H1 (cell line): Measurements from ENCODE around the gene SOCS7. TPM values are rescaled to one million over a fixed set of nuclear protein-coding genes. Genes with fewer than 3 reads are reported as not detected.
A peak's percentile ranks its signal among the peaks of the same experiment; 100 is the strongest.

Source experiments
- CTCF ChIA-PET: fragments of 300-600 bp; sonication (Branson Sonifier 250); formaldehyde crosslinking; loops from one replicate; lab custom pipeline; 2021; ENCODE audit not compliant: partially characterized antibody; lab: Charles Lee
- POLR2A ChIA-PET: fragments of 300-600 bp; sonication (Branson Sonifier 250); formaldehyde crosslinking; loops from one replicate; lab custom pipeline; 2021; ENCODE audit warnings: inconsistent platforms; ENCODE audit not compliant: partially characterized antibody; lab: Charles Lee
- DNase-seq, 2 experiments: peaks; one replicate each; pipeline versions ENCODE4 v3.0.0 to v3.0.0-alpha.2; 2010 to 2022; ENCODE audit warnings: low spot score in 2 of 2, low read depth in 1 of 2, mixed read lengths in 1 of 2
- FAIRE-seq: peaks from 2 replicates; lab custom pipeline; 2011; peaks lifted over from hg19 to GRCh38; lab: Jason Lieb, UNC
- H2AFZ ChIP-seq: 2 replicates; pipeline ENCODE4 v1.8.1; 2012; ENCODE audit warnings: low read length, inconsistent platforms
- H2AK5ac ChIP-seq: 2 replicates; pipeline ENCODE4 v1.6.1; 2013; ENCODE audit warnings: low read depth, low read length
- H2BK120ac ChIP-seq: replicated peaks from 2 replicates; pipeline ENCODE3; 2013; ENCODE audit warnings: low read depth, low read length, inconsistent platforms
- H2BK12ac ChIP-seq: 2 replicates; pipeline ENCODE4 v1.6.1; 2013; ENCODE audit warnings: low read depth, low read length
- H2BK15ac ChIP-seq: 2 replicates; pipeline ENCODE4 v1.6.1; 2013; ENCODE audit warnings: low read length
- H2BK20ac ChIP-seq: 2 replicates; pipeline ENCODE4 v1.6.1; 2013; ENCODE audit warnings: low read length
- H2BK5ac ChIP-seq: 2 replicates; pipeline ENCODE4 v1.6.1; 2013; ENCODE audit warnings: low read depth, low read length
- H3K14ac ChIP-seq: 2 replicates; pipeline ENCODE4 v1.6.1; 2013; ENCODE audit warnings: inconsistent platforms; ENCODE audit not compliant: insufficient read length
- H3K18ac ChIP-seq: 2 replicates; pipeline ENCODE4 v1.6.1; 2013; ENCODE audit warnings: low read length; ENCODE audit errors: extremely low read depth
- H3K23ac ChIP-seq: 2 replicates; pipeline ENCODE4 v1.6.1; 2013; ENCODE audit warnings: inconsistent platforms; ENCODE audit not compliant: insufficient read length
- H3K23me2 ChIP-seq: 2 replicates; pipeline ENCODE4 v1.6.1; 2013; ENCODE audit warnings: low read depth, low read length
- H3K27ac ChIP-seq: 2 replicates; pipeline ENCODE4 v1.6.1; 2011; ENCODE audit warnings: low read depth, low read length, inconsistent platforms
- H3K27me3 ChIP-seq, 4 experiments: replicated peaks in 1 of 4; 1 replicate in 1 of 4; 2 replicates in 3 of 4; pipeline versions ENCODE4 v1.6.1 to v1.8.1; 2011 to 2013; ENCODE audit warnings: low read length in 3 of 4, mild to moderate bottlenecking in 3 of 4, inconsistent platforms in 2 of 4, mixed read lengths in 2 of 4, moderate library complexity in 1 of 4; ENCODE audit not compliant: control insufficient read depth in 3 of 4, insufficient read depth in 3 of 4; ENCODE audit errors: extremely low read depth in 1 of 4
- H3K36me3 ChIP-seq, 4 experiments: 2 replicates each; pipeline versions ENCODE4 v1.6.1 to v1.8.1; 2011 to 2013; ENCODE audit warnings: mild to moderate bottlenecking in 4 of 4, low read length in 3 of 4, moderate library complexity in 2 of 4, control low read depth in 1 of 4, inconsistent platforms in 1 of 4; ENCODE audit not compliant: insufficient read depth in 4 of 4, control insufficient read depth in 2 of 4
- H3K4ac ChIP-seq: replicated peaks from 2 replicates; pipeline ENCODE3; 2013; ENCODE audit warnings: low read length, low read depth, mixed read lengths, inconsistent platforms; ENCODE audit not compliant: insufficient read length
- H3K4me1 ChIP-seq, 4 experiments: replicated peaks in 1 of 4; 1 replicate in 1 of 4; 2 replicates in 3 of 4; pipeline versions ENCODE4 v1.6.1 to v1.8.1; 2011 to 2013; ENCODE audit warnings: low read length in 3 of 4, inconsistent platforms in 2 of 4, mixed read lengths in 1 of 4; ENCODE audit not compliant: insufficient read depth in 4 of 4, control insufficient read depth in 3 of 4
- H3K4me2 ChIP-seq, 2 experiments: 2 replicates each; pipeline versions ENCODE4 v1.6.1 to v1.8.1; 2011 to 2013; ENCODE audit warnings: low read depth in 2 of 2, low read length in 2 of 2, control low read depth in 1 of 2, inconsistent platforms in 1 of 2, mild to moderate bottlenecking in 1 of 2; ENCODE audit not compliant: insufficient read depth in 1 of 2
- H3K4me3 ChIP-seq, 4 experiments: fragments of 200-600, 300-600 bp in 1 of 4; sonication (generic), shearing (Covaris generic), sonication (Bioruptor Twin) in 1 of 4; 2 replicates each; pipeline versions ENCODE4 v1.5.1 to v1.8.1; 2011 to 2016; ENCODE audit warnings: low read length in 4 of 4, low read depth in 3 of 4, control low read depth in 2 of 4, inconsistent platforms in 2 of 4, mild to moderate bottlenecking in 2 of 4, mixed read lengths in 1 of 4, moderate library complexity in 1 of 4; ENCODE audit not compliant: insufficient read depth in 2 of 4; ENCODE audit errors: extremely low read depth in 1 of 4
- H3K56ac ChIP-seq: replicated peaks from 2 replicates; pipeline ENCODE3; 2013; ENCODE audit warnings: low read depth, mild to moderate bottlenecking, mixed read lengths, low read length, inconsistent platforms; ENCODE audit not compliant: insufficient read length
- H3K79me1 ChIP-seq: 2 replicates; pipeline ENCODE4 v1.6.1; 2013; ENCODE audit warnings: low read depth, low read length, control low read depth
- H3K79me2 ChIP-seq, 2 experiments: 2 replicates each; pipeline versions ENCODE4 v1.6.1 to v1.8.1; 2012 to 2013; ENCODE audit warnings: low read length in 2 of 2, mild to moderate bottlenecking in 2 of 2, inconsistent platforms in 1 of 2; ENCODE audit not compliant: insufficient read depth in 2 of 2, control insufficient read depth in 1 of 2
- H3K9ac ChIP-seq, 4 experiments: replicated peaks in 1 of 4; 1 replicate in 1 of 4; 2 replicates in 3 of 4; pipeline versions ENCODE4 v1.6.1 to v1.8.1; 2011 to 2013; ENCODE audit warnings: low read depth in 3 of 4, low read length in 3 of 4, control low read depth in 2 of 4, mild to moderate bottlenecking in 2 of 4, moderate library complexity in 2 of 4, inconsistent platforms in 1 of 4; ENCODE audit errors: extremely low read depth in 1 of 4
- H3K9me3 ChIP-seq, 2 experiments: 2 replicates each; pipeline versions ENCODE4 v1.6.1 to v1.8.1; 2012 to 2013; ENCODE audit warnings: mild to moderate bottlenecking in 2 of 2, moderate library complexity in 2 of 2, control low read depth in 1 of 2, inconsistent platforms in 1 of 2, low read depth in 1 of 2, low read length in 1 of 2, mixed read lengths in 1 of 2; ENCODE audit not compliant: insufficient read depth in 2 of 2
- H4K20me1 ChIP-seq, 2 experiments: replicated peaks in 1 of 2; 2 replicates each; pipeline versions ENCODE3 to v1.8.1; 2011 to 2013; ENCODE audit warnings: inconsistent platforms in 2 of 2, low read length in 2 of 2, mild to moderate bottlenecking in 1 of 2; ENCODE audit not compliant: insufficient read depth in 2 of 2, control insufficient read depth in 1 of 2
- H4K5ac ChIP-seq: 2 replicates; pipeline ENCODE4 v1.6.1; 2013; ENCODE audit warnings: low read length, low read depth, mixed read lengths, inconsistent platforms; ENCODE audit not compliant: insufficient read length
- H4K8ac ChIP-seq: 2 replicates; pipeline ENCODE4 v1.8.0; 2013; ENCODE audit warnings: mild to moderate bottlenecking, moderate library complexity, low read length, inconsistent platforms; ENCODE audit not compliant: insufficient read depth; ENCODE audit errors: extremely low read depth
- H4K91ac ChIP-seq: replicated peaks from 2 replicates; pipeline ENCODE3; 2013; ENCODE audit warnings: low read length, mixed read lengths, inconsistent platforms; ENCODE audit not compliant: insufficient read length
- SAP30 ChIP-seq: fragments of 300-600 bp; sonication (generic); IDR thresholded peaks from 2 replicates; pipeline ENCODE4 v1.7.1; 2012; ENCODE audit warnings: low read length, moderate library complexity, mild to moderate bottlenecking, inconsistent platforms; ENCODE audit not compliant: insufficient read depth, insufficient replicate concordance
- TCF12 ChIP-seq: IDR thresholded peaks from 2 replicates; pipeline ENCODE4 v1.6.1; 2011; ENCODE audit warnings: low read depth, mild to moderate bottlenecking, low read length
- WGBS, 2 experiments: shearing (Covaris generic) in 1 of 2; methylation state at CpG; one replicate each; pipeline versions ENCODE4 v1.1.6 to v1.1.7; 2013 to 2015; ENCODE audit warnings: low lambda C conversion rate in 2 of 2, mixed read lengths in 2 of 2, inconsistent platforms in 1 of 2, low coverage in 1 of 2, missing lambda C conversion rate in 1 of 2; ENCODE audit not compliant: insufficient replicate concordance in 2 of 2, insufficient coverage in 1 of 2, insufficient read length in 1 of 2; ENCODE audit errors: extremely low coverage in 1 of 2, missing lambda C conversion rate in 1 of 2; 5-methylcytosine and 5-hydroxymethylcytosine counted together
- polyA plus RNA-seq, 7 experiments: library from polyadenylated mRNA; depleted of rRNA in 3 of 7; stranded (reverse) in 5 of 7; unstranded in 2 of 7; fragments of >200 nt in 5 of 7; fragments of 200-250 nt in 2 of 7; gene quantifications; 1 replicate in 5 of 7; 2 replicates in 1 of 7; 4 replicates in 1 of 7; pipeline versions ENCODE4 v1.2.1 to v1.2.3, GENCODE V29; 2011 to 2013; ENCODE audit warnings: missing spikeins in 2 of 7, mixed read lengths in 2 of 7
- total RNA-seq: library from RNA; stranded (reverse); fragmentation: NEBNext Ultra II Directional; extraction: Animal tissue kit (Norgen Biotek cat#: 25700); gene quantifications from 2 replicates; pipeline ENCODE4 v1.2.1, GENCODE V29; 2021

SOCS7 gene
- total and polyA plus RNA-seq, 2 of the 8 experiments (the other 6 are each of a cell fraction or from before 2014, with no cell fraction given) = 13.5 to 26.9 TPM

DNA sequence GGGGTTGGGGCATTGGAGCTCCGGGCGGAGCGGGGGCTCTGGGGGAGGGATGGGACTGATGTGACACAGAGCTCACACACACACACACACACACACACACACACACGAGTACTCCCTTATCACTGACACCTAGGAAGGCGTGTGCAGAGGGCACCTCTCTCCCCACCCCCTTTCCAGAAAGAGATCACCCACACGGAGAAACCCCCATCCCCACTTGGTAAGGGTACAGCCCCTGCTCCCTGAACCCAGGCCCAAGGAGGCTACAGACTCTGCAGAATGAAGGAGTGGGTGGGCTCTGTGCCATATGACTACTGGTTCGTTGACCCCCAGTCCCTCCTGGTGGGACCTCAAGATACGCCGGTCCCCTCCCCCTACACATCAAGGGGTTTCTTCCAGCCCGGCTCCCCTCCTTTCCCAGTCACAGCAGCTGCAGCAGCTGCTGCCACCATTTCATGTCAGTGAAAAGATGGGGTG, 67.9 kb downstream of the SOCS7 start:
- peak overlapping the region; percentile 84 to 97 for H3K4me2 ChIP-seq
- no peak overlapping the region for H2BK15ac ChIP-seq
- no peak overlapping the region; the same call in 1 of the 2 replicates for H2AK5ac ChIP-seq
- POLR2A ChIA-PET = interaction anchor here (0.8 to 6.6 kb wide), 8 partner anchors 10 to 90 kb away, joined by 3 to 61 read pairs (median 6); partner anchors contain the start of gene SOCS7
- peak overlapping the region; percentile 90; the same call in 1 of the 2 replicates for H2BK20ac ChIP-seq
- H2BK120ac ChIP-seq = no peak overlapping the region
- peaks cover 0 to 8% of the 10 kb centered on the region in 2 experiments; a peak in 1 of 4 replicates for H3K79me2 ChIP-seq
- no peak overlapping the region for H3K56ac ChIP-seq
- H4K20me1 ChIP-seq = no peaks in the 10 kb centered on the region
- peaks cover 15 to 70% (median 58%) of the 10 kb centered on the region in 4 experiments for H3K4me1 ChIP-seq
- no peak overlapping the region for H2AFZ ChIP-seq
- peaks cover 0 to 19% (median 7%) of the 10 kb centered on the region in 4 experiments; a peak in 4 of 7 replicates for H3K27me3 ChIP-seq
- H2BK5ac ChIP-seq = peak overlapping the region; percentile 1; the same call in 1 of the 2 replicates
- peak overlapping the region; percentile 71; the same call in 1 of the 2 replicates for H3K18ac ChIP-seq
- no peak overlapping the region for H3K23ac ChIP-seq
- no peaks in the 10 kb centered on the region for H3K36me3 ChIP-seq
- peak overlapping the region in 1 of 4 experiments; percentile 56; a peak in 1 of 7 replicates for H3K9ac ChIP-seq
- no peaks in the 10 kb centered on the region for H3K79me1 ChIP-seq
- no peak overlapping the region for H2BK12ac ChIP-seq
- H3K23me2 ChIP-seq = peaks cover 14% of the 10 kb centered on the region; the same call in 1 of the 2 replicates
- peak overlapping the region; percentile 40 to 65 (median 51) for H3K4me3 ChIP-seq
- H3K4ac ChIP-seq = no peak overlapping the region
- DNase-seq (peak in 1 of 2 experiments; percentile 65), FAIRE-seq (no peak)
- 5% methylated on average over 6 of the region's 10 CpGs; no CpG with 5 or more reads in 1 of the 2 experiments for WGBS, 2 experiments
- no peaks in the 10 kb centered on the region for H3K9me3 ChIP-seq
- H4K8ac ChIP-seq = no peak overlapping the region
- CTCF ChIA-PET = interaction anchor here (0.9 to 24.5 kb wide), 11 partner anchors 10 to 160 kb away, joined by 3 to 400 read pairs (median 5); partner anchors contain the start of genes GPR179 and SOCS7
- no peak overlapping the region for H3K27ac ChIP-seq
- H3K14ac ChIP-seq = no peak overlapping the region
- TF ChIP-seq TCF12 (no peak), SAP30 (peak; percentile 44)
- no peak overlapping the region for H4K91ac ChIP-seq
- H4K5ac ChIP-seq = no peak overlapping the region
